D721Med (cell line): ENCODE results near the gene FOXP4.

Source experiments
- DNase-seq: peaks from one replicate; pipeline ENCODE4 v3.0.0; 2011; ENCODE audit warnings: low spot score; ENCODE audit not compliant: insufficient read length
- FAIRE-seq: peaks from 2 replicates; lab custom pipeline; 2011; peaks lifted over from hg19 to GRCh38; lab: Jason Lieb, UNC
- CTCF ChIP-seq: IDR thresholded peaks from 2 replicates; pipeline ENCODE4 v1.5.1; 2012; ENCODE audit warnings: mild to moderate bottlenecking, control low read depth; ENCODE audit not compliant: insufficient read depth; ENCODE audit errors: missing control alignments

Gene FOXP4

GRCh38 chr6:41538556-41539182 lies 7.5 kb upstream of the FOXP4 start:
- DNase-seq = no peak
- FAIRE-seq = no peak
- TF ChIP-seq CTCF = no peak

GRCh38 chr6:41539204-41539603 lies 7.0 kb upstream of the FOXP4 start:
- FAIRE-seq = no peak
- no peak for TF ChIP-seq CTCF
- no peak for DNase-seq

GRCh38 chr6:41541364-41541763 lies 4.8 kb upstream of the FOXP4 start:
- FAIRE-seq (no peak), DNase-seq (no peak)
- TF ChIP-seq CTCF = no peak

GRCh38 chr6:41543087-41543486 lies 3.1 kb upstream of the FOXP4 start:
- DNase-seq (no peak), FAIRE-seq (no peak)
- TF ChIP-seq CTCF = no peak

GRCh38 chr6:41545247-41545702 lies 906 bp upstream of the FOXP4 start:
- no peak for TF ChIP-seq CTCF
- FAIRE-seq = no peak
- no peak for DNase-seq

GRCh38 chr6:41546475-41546865 lies 289 bp downstream of the FOXP4 start:
- TF ChIP-seq CTCF = no peak
- FAIRE-seq = no peak
- DNase-seq = no peak
